Measurements from ENCODE around the gene KLF6. TPM values are rescaled to one million over a fixed set of nuclear protein-coding genes. Genes with fewer than 3 reads are reported as not detected.

Gene KLF6
- total RNA-seq, 2 experiments from 2014 or later: 851 to 874 TPM

GRCh38 chr10:3754727-3755439 is 30.1 kb downstream of the KLF6 start:
- Histone ChIP-seq H3K4me3 (ENCODE audit: low read length) (no peak overlapping the region), H3K27ac (ENCODE audit: low read depth in 1 of 2, low read length in 2 of 2) (no peak overlapping the region), H3K36me3 (ENCODE audit: insufficient read depth, low read length) (no peaks in the 10 kb centered on the region), H3K9me3 (ENCODE audit: control insufficient read depth in 1 of 2, insufficient read depth in 1 of 2, low read length in 2 of 2) (no peaks in the 10 kb centered on the region), H3K27me3 (ENCODE audit: control insufficient read depth in 1 of 2, insufficient read depth in 2 of 2, low read length in 2 of 2) (no peaks in the 10 kb centered on the region), H3K4me1 (ENCODE audit: insufficient read depth, low read length) (peaks cover 42% of the 10 kb centered on the region)
- ChIA-PET POLR2A (interaction anchor here (1.1 kb wide), 1 partner anchor 31 kb away, joined by 3 read pairs; no protein-coding TSS in a partner anchor), CTCF (interaction anchor here (0.6 to 1.4 kb wide), 2 partner anchors 15 to 40 kb away, joined by 4 read pairs; no protein-coding TSS in a partner anchor)
- H3K4me3 Mint-ChIP-seq: peak overlapping the region; percentile 27
- H3K36me3 Mint-ChIP-seq (ENCODE audit: low read depth): no peaks in the 10 kb centered on the region
- H3K27ac Mint-ChIP-seq: no peak overlapping the region
- ATAC-seq (ENCODE audit: poor library complexity): peak; percentile 22
- peaks cover 23% of the 10 kb centered on the region for H3K4me1 Mint-ChIP-seq (ENCODE audit: low read depth)
- DNase-seq: peak in 3 of 14 experiments; percentile 49 to 63 (median 58)
- no peak for TF ChIP-seq CTCF (IDR thresholded peaks at IDR 0.05)
- intact Hi-C loops (cut with DNase I, micrococcal nuclease): no loop called here
- no peaks in the 10 kb centered on the region for H3K27me3 Mint-ChIP-seq
- H3K9me3 Mint-ChIP-seq: no peaks in the 10 kb centered on the region

DNA sequence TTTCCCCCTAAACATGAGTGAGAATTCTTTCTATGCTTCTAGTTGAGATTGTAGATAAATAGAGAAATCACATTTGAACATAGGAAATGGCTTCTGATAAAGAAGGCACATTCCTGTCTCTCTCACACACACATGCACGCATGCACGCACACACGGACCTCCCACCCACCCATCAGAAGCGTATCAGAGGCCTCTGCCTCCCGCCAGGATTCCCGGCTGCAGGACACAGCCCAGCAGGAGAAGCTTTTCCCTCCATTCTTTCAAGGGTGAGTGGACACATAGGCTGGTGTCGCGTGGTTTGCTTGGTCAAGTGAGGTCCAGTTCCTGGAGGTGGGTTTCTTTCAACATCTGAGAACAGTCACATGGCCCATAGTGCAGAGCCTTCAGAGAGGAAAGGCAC is 34.2 kb downstream of the KLF6 start:
- ChIA-PET POLR2A (interaction anchor here (0.8 to 1.6 kb wide), 3 partner anchors 10 to 34 kb away, joined by 3 to 4 read pairs (median 4); partner anchors contain the start of gene KLF6), CTCF (no interaction called here)
- H3K36me3 ChIP-seq (ENCODE audit: insufficient read depth, low read length): no peaks in the 10 kb centered on the region

More for the DNA sequence above, 34.2 kb downstream of the KLF6 start:
- Histone ChIP-seq H3K4me3 (ENCODE audit: low read length) (no peak overlapping the region), H3K27me3 (ENCODE audit: control insufficient read depth in 1 of 2, insufficient read depth in 2 of 2, low read length in 2 of 2) (no peaks in the 10 kb centered on the region), H3K4me1 (ENCODE audit: insufficient read depth, low read length) (peaks cover 3% of the 10 kb centered on the region), H3K9me3 (ENCODE audit: control insufficient read depth in 1 of 2, insufficient read depth in 1 of 2, low read length in 2 of 2) (no peaks in the 10 kb centered on the region), H3K27ac (ENCODE audit: low read depth in 1 of 2, low read length in 2 of 2) (no peak overlapping the region)
- ATAC-seq (ENCODE audit: poor library complexity): no peak
- peaks cover 5% of the 10 kb centered on the region for H3K4me1 Mint-ChIP-seq (ENCODE audit: low read depth)
- H3K27me3 Mint-ChIP-seq: no peaks in the 10 kb centered on the region
- TF ChIP-seq CTCF (IDR thresholded peaks at IDR 0.05): no peak
- no peak overlapping the region for H3K4me3 Mint-ChIP-seq
- intact Hi-C loops (cut with DNase I, micrococcal nuclease): no loop called here
- peak in 1 of 14 experiments; percentile 2 for DNase-seq
- no peaks in the 10 kb centered on the region for H3K36me3 Mint-ChIP-seq (ENCODE audit: low read depth)
- H3K27ac Mint-ChIP-seq: no peak overlapping the region
- H3K9me3 Mint-ChIP-seq: no peaks in the 10 kb centered on the region

Measured in CD4-positive, alpha-beta T cell (primary cell).